ENCODE data around the gene SLC25A33.

- TF ChIP-seq POLR2A (IDR thresholded peaks at IDR 0.05; ENCODE audit: low read depth, low read length) (no peak), TAF1 (IDR thresholded peaks at IDR 0.05; ENCODE audit: low read depth, low read length) (no peak), POLR2AphosphoS5 (IDR thresholded peaks at IDR 0.05; ENCODE audit: low read depth, low read length) (no peak)
These were observed 41.7 kb downstream of the SLC25A33 start for GRCh38 chr1:9580942-9581341.

Data from GM12891 (cell line).